Osteocyte (in vitro differentiated cells): Measurements from ENCODE around the gene DHRS7B. TPM values are rescaled to one million over a fixed set of nuclear protein-coding genes. Genes with fewer than 3 reads are reported as not detected.

Experiments
- DNase-seq: peaks from one replicate; pipeline ENCODE4 v3.0.0; 2021; ENCODE audit warnings: mixed read lengths; ENCODE audit not compliant: unreplicated experiment; ENCODE audit errors: extremely low spot score
- H3K27ac Mint-ChIP-seq: one replicate; pipeline ENCODE4 v1.8.0; 2021; ENCODE audit warnings: mild to moderate bottlenecking, mixed read lengths; ENCODE audit not compliant: unreplicated experiment
- H3K27me3 Mint-ChIP-seq: one replicate; pipeline ENCODE4 v1.8.0; 2021; ENCODE audit warnings: mixed read lengths; ENCODE audit not compliant: unreplicated experiment
- H3K36me3 Mint-ChIP-seq: one replicate; pipeline ENCODE4 v1.8.0; 2021; ENCODE audit warnings: mixed read lengths; ENCODE audit not compliant: unreplicated experiment
- H3K4me1 Mint-ChIP-seq: one replicate; pipeline ENCODE4 v1.8.0; 2021; ENCODE audit warnings: mixed read lengths; ENCODE audit not compliant: unreplicated experiment
- H3K4me3 Mint-ChIP-seq: one replicate; pipeline ENCODE4 v1.8.0; 2021; ENCODE audit warnings: mild to moderate bottlenecking, moderate library complexity, mixed read lengths; ENCODE audit not compliant: unreplicated experiment
- H3K9me3 Mint-ChIP-seq: one replicate; pipeline ENCODE4 v1.8.0; 2021; ENCODE audit warnings: mixed read lengths; ENCODE audit not compliant: unreplicated experiment
- total RNA-seq: library from RNA; stranded (reverse); gene quantifications from 2 replicates; pipeline ENCODE4 v1.2.1, GENCODE V29; 2021
- TF ChIP-seq, protein P1 (sequence below): fragments of 200-600 bp; sonication (generic); IDR thresholded peaks from 2 replicates; pipeline ENCODE4 v1.5.0; 2021; ENCODE audit warnings: antibody characterized with exemption, mild to moderate bottlenecking, moderate library complexity

Gene DHRS7B
- total RNA-seq, 1 donor from 2014 or later = 15.7 TPM

- Mint-ChIP-seq H3K36me3 (peaks cover 9% of the 10 kb centered on the region), H3K4me1 (no peaks in the 10 kb centered on the region), H3K4me3 (no peak overlapping the region), H3K9me3 (no peaks in the 10 kb centered on the region), H3K27me3 (no peaks in the 10 kb centered on the region), H3K27ac (no peak overlapping the region)
- TF ChIP-seq, protein P1, sequence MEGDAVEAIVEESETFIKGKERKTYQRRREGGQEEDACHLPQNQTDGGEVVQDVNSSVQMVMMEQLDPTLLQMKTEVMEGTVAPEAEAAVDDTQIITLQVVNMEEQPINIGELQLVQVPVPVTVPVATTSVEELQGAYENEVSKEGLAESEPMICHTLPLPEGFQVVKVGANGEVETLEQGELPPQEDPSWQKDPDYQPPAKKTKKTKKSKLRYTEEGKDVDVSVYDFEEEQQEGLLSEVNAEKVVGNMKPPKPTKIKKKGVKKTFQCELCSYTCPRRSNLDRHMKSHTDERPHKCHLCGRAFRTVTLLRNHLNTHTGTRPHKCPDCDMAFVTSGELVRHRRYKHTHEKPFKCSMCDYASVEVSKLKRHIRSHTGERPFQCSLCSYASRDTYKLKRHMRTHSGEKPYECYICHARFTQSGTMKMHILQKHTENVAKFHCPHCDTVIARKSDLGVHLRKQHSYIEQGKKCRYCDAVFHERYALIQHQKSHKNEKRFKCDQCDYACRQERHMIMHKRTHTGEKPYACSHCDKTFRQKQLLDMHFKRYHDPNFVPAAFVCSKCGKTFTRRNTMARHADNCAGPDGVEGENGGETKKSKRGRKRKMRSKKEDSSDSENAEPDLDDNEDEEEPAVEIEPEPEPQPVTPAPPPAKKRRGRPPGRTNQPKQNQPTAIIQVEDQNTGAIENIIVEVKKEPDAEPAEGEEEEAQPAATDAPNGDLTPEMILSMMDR = no peak
- DNase-seq = no peak
These were observed 50.1 kb downstream of the DHRS7B start for GRCh38 chr17:21176773-21177395.

GRCh38 chr17:21177401-21177800 lies 50.6 kb downstream of the DHRS7B start:
- Mint-ChIP-seq H3K4me1 (no peaks in the 10 kb centered on the region), H3K9me3 (no peaks in the 10 kb centered on the region), H3K4me3 (no peak overlapping the region), H3K27me3 (no peaks in the 10 kb centered on the region), H3K27ac (no peak overlapping the region), H3K36me3 (peaks cover 8% of the 10 kb centered on the region)
- DNase-seq = no peak
- TF ChIP-seq, protein P1 = no peak

DNA sequence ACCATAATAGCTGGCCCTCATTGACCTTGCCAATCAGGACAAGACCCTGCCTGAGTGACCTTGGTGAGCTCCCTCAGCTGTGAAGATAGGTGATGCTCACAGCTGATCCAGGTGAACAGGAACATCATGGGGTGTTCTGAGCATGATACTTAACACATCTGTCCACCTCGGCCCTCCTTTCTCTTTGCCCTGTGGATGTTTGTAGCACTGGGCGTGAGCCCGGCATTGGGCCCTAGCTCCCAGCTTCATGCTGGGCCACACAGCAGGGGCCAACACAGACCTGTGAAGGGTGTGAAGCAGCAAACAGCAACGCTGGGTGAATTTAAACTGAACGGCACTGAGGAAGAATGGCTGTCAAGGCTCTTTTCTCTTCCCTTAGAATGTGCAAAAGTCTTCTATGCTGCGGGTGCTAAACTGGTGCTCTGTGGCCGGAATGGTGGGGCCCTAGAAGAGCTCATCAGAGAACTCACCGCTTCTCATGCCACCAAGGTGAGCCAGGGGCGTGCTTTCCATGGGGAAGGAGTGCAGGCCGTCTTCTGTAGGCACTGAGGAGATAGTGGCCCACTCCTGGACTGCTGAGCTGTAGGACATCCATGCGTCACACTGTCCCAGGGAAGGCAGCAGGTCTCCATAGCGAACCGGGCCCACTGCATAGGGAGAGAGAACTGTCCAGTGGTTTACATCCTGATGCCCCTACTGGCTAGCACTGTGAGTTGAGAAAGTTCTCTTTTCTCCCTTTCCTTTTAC lies 51.3 kb downstream of the DHRS7B start:
- Mint-ChIP-seq H3K9me3 (no peaks in the 10 kb centered on the region), H3K27me3 (no peaks in the 10 kb centered on the region), H3K27ac (no peak overlapping the region), H3K4me3 (no peak overlapping the region), H3K36me3 (peaks cover 8% of the 10 kb centered on the region), H3K4me1 (no peaks in the 10 kb centered on the region)
- TF ChIP-seq, protein P1 = no peak
- no peak for DNase-seq

GRCh38 chr17:21183468-21183867 lies 56.7 kb downstream of the DHRS7B start:
- no peak for DNase-seq
- Mint-ChIP-seq H3K27me3 (no peaks in the 10 kb centered on the region), H3K9me3 (no peaks in the 10 kb centered on the region), H3K27ac (no peak overlapping the region), H3K36me3 (peaks cover 14% of the 10 kb centered on the region), H3K4me1 (no peaks in the 10 kb centered on the region), H3K4me3 (no peak overlapping the region)
- TF ChIP-seq, protein P1 = no peak

GRCh38 chr17:21184570-21184969 lies 57.8 kb downstream of the DHRS7B start:
- H3K9me3 Mint-ChIP-seq = no peaks in the 10 kb centered on the region
- DNase-seq = no peak
- no peak overlapping the region for H3K4me3 Mint-ChIP-seq
- H3K27me3 Mint-ChIP-seq = no peaks in the 10 kb centered on the region
- TF ChIP-seq, protein P1 = no peak
- H3K36me3 Mint-ChIP-seq = peaks cover 11% of the 10 kb centered on the region
- H3K4me1 Mint-ChIP-seq = no peaks in the 10 kb centered on the region
- H3K27ac Mint-ChIP-seq = no peak overlapping the region
